HG03460 (cell line): ENCODE results near the gene MAP1LC3C.
"Not testable (repeated sequence)": the region's sequence is repeated elsewhere in the genome, so short reads cannot be mapped to it uniquely, and the experiment has no call there.

Experiments used
- ATAC-seq: cut with Tn5 transposase; IDR thresholded peaks from one replicate; pipeline ENCODE4 v1.9.1; 2021; ENCODE audit not compliant: unreplicated experiment

The MAP1LC3C gene

GRCh38 chr1:241994171-241994570, 4.7 kb downstream of the MAP1LC3C start:
- ATAC-seq = no peak

- ATAC-seq = no peak
Observed at GRCh38 chr1:241992734-241993133, 6.2 kb downstream of the MAP1LC3C start.

GRCh38 chr1:241990040-241990439, 8.9 kb downstream of the MAP1LC3C start:
- ATAC-seq = no peak

- not testable (repeated sequence) for ATAC-seq
Observed at GRCh38 chr1:241988389-241988930, 10.4 kb downstream of the MAP1LC3C start.

GRCh38 chr1:241985787-241986186, 13.1 kb downstream of the MAP1LC3C start:
- no peak for ATAC-seq

GRCh38 chr1:241979926-241980325, 19.0 kb downstream of the MAP1LC3C start:
- no peak for ATAC-seq

- ATAC-seq = no peak
Observed at GRCh38 chr1:241979071-241979470, 19.8 kb downstream of the MAP1LC3C start.

- no peak for ATAC-seq
Observed at GRCh38 chr1:241976229-241976628, 22.7 kb downstream of the MAP1LC3C start.

- ATAC-seq = no peak
Observed at GRCh38 chr1:241972703-241973369, 26.1 kb downstream of the MAP1LC3C start.

GRCh38 chr1:241968611-241969010, 30.3 kb downstream of the MAP1LC3C start:
- no peak for ATAC-seq

GRCh38 chr1:241964550-241965282, 34.2 kb downstream of the MAP1LC3C start:
- no peak for ATAC-seq

GRCh38 chr1:241963722-241964121, 35.2 kb downstream of the MAP1LC3C start:
- ATAC-seq = no peak

- ATAC-seq = no peak
Observed at GRCh38 chr1:241962153-241962552, 36.7 kb downstream of the MAP1LC3C start.

GRCh38 chr1:241957692-241958494, 41.0 kb downstream of the MAP1LC3C start, which contains the start of gene BECN2:
BECN2 (plus strand) TSS chr1:241957767; CDS start chr1:241957767, 0 bp downstream.
- no peak for ATAC-seq

- ATAC-seq = no peak
Observed at GRCh38 chr1:241950390-241950789, 48.5 kb downstream of the MAP1LC3C start.

GRCh38 chr1:241947354-241947753, 51.5 kb downstream of the MAP1LC3C start:
- ATAC-seq = no peak
